ENCODE data around the gene FAXDC2.

FAXDC2 gene

DNA sequence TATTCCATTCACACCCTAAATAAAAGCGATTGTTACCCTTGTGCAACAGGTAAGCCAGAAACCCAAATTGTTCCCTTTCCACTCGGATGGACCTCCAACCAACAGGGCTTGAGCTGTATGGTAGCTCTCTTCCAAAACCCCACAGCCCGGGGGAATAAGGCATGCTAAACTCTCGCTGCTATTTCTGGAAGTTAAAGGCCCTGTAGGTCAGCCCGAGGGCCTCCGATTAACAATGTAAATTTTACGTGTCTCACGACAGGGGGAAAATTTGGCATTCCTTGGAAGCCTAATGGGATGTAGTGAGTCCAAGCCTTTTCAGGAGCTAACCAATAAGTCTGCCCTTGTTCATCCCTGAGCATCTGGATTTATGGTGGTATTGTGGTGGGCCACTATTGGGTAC, 34.0 kb upstream of the FAXDC2 start:
- H3K27me3 ChIP-seq (ENCODE audit: control insufficient read depth in 5 of 5, insufficient read depth in 4 of 5, low read length in 5 of 5) = no peaks in the 10 kb centered on the region

DNA sequence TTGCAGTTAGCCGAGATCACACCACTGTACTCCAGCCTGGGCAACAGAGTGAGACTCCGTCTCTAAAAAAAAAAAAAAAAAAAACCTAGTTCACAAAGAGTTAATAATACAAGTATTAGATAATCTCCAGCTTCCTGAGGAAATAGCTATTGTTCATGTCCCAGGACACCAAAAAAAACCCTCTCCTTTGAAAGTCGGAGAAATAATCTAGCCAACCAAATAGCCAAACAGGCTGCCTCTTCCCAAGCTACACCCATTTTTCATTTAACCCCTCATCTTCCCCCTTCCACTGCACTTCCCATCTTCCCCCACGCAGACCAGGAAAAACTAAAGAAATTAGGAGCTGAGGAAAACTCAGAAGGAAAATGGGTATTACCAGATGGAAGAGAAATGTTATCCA, 31.6 kb upstream of the FAXDC2 start:
- Histone ChIP-seq H3K4me1 (ENCODE audit: control insufficient read depth in 5 of 5, insufficient read depth in 5 of 5, low read length in 5 of 5) (peaks cover 0 to 12% (median 0%) of the 10 kb centered on the region in 5 donors), H3K9me3 (ENCODE audit: control insufficient read depth in 5 of 5, low read length in 5 of 5) (peaks cover 16 to 34% (median 28%) of the 10 kb centered on the region in 5 donors), H3K9ac (ENCODE audit: low read length in 5 of 5) (no peak overlapping the region), H3K36me3 (ENCODE audit: control insufficient read depth in 5 of 5, insufficient read depth in 5 of 5, low read length in 5 of 5) (peaks cover 8 to 30% (median 21%) of the 10 kb centered on the region in 5 donors), H3K4me3 (ENCODE audit: low read depth in 1 of 5, low read length in 5 of 5) (peak overlapping the region in 1 of 5 donors; percentile 6), H3K27ac (ENCODE audit: low read depth, low read length) (no peak overlapping the region), H3K27me3 (ENCODE audit: control insufficient read depth in 5 of 5, insufficient read depth in 4 of 5, low read length in 5 of 5) (no peaks in the 10 kb centered on the region)

More for the DNA sequence above, 34.0 kb upstream of the FAXDC2 start:
- H3K4me1 ChIP-seq (ENCODE audit: control insufficient read depth in 5 of 5, insufficient read depth in 5 of 5, low read length in 5 of 5) = peaks cover 0 to 12% (median 0%) of the 10 kb centered on the region in 5 donors
- H3K9ac ChIP-seq (ENCODE audit: low read length in 5 of 5) = no peak overlapping the region
- H3K9me3 ChIP-seq (ENCODE audit: control insufficient read depth in 5 of 5, low read length in 5 of 5) = peaks cover 10 to 24% (median 19%) of the 10 kb centered on the region in 5 donors
- no peak overlapping the region for H3K4me3 ChIP-seq (ENCODE audit: low read depth in 1 of 5, low read length in 5 of 5)
- H3K36me3 ChIP-seq (ENCODE audit: control insufficient read depth in 5 of 5, insufficient read depth in 5 of 5, low read length in 5 of 5) = peaks cover 29 to 45% (median 37%) of the 10 kb centered on the region in 5 donors
- no peak overlapping the region for H3K27ac ChIP-seq (ENCODE audit: low read depth, low read length)

DNA sequence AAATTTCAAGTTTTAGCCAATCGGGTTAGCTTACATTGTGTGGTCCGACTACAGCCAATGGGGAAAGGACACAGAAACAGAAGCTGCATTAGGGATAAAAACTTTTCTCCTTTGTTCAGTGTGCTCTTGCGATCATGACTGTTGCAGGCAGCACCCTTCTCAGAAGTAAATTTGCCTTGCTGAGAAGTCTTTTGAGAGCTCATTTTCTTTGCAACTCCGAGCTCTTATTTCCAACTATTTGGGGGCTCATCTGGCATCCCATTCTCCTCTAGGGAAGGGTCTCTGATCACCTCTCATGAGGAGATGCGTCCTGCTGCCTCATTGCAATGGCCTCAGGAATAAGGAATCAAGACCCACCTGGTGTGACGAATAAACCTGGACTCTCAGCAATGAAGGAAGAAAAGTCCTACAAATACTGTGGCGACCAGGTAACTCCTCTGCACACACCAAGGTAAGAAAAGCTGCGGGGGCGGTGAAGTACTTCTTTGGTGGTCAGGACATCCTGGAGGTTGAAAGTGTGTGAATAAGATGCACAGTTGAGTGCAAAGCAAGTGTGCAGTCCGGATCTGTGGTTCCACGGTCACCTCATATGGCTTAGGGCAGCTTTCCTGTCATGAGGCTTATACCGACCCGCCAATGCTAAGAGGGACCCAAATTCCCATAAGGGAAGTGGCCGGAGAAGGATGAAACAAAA, 28.4 kb upstream of the FAXDC2 start:
- Histone ChIP-seq H3K9ac (ENCODE audit: low read length in 5 of 5) (no peak overlapping the region), H3K36me3 (ENCODE audit: control insufficient read depth in 5 of 5, insufficient read depth in 5 of 5, low read length in 5 of 5) (peaks cover 18 to 42% (median 35%) of the 10 kb centered on the region in 5 donors), H3K4me1 (ENCODE audit: control insufficient read depth in 5 of 5, insufficient read depth in 5 of 5, low read length in 5 of 5) (peaks cover 0 to 12% (median 0%) of the 10 kb centered on the region in 5 donors), H3K27ac (ENCODE audit: low read depth, low read length) (no peak overlapping the region), H3K9me3 (ENCODE audit: control insufficient read depth in 5 of 5, low read length in 5 of 5) (peaks cover 5 to 15% (median 10%) of the 10 kb centered on the region in 5 donors), H3K4me3 (ENCODE audit: low read depth in 1 of 5, low read length in 5 of 5) (no peak overlapping the region), H3K27me3 (ENCODE audit: control insufficient read depth in 5 of 5, insufficient read depth in 4 of 5, low read length in 5 of 5) (no peaks in the 10 kb centered on the region)

DNA sequence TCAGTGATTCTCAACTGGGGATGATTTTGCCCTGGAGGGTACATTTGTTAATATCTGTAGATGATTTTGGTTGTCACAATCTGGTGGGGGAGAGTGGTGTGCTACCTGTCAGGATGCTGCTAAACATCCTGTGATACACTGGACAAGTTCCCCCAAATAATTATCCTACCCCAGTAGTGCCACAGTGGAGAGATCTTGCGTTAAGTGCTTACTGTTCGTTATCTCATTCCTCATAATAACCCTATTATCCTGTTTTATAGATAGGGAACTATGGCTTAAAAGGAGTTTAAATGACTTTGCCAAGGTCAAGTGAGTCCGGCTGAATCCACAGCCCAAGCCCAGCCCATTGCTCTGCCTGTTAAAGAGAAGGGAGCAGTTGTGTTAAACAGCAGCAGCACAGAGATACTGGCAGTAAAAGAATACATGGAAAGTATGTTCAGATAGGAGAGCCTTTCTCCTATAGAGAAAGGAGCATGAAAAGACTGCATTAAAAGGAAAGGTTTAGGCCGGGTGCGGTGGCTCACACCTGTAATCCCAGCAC, 23.5 kb upstream of the FAXDC2 start:
- H3K9me3 ChIP-seq (ENCODE audit: control insufficient read depth in 5 of 5, low read length in 5 of 5) = peaks cover 4 to 8% (median 5%) of the 10 kb centered on the region in 5 donors
- H3K27ac ChIP-seq (ENCODE audit: low read depth, low read length) = no peak overlapping the region
- H3K36me3 ChIP-seq (ENCODE audit: control insufficient read depth in 5 of 5, insufficient read depth in 5 of 5, low read length in 5 of 5) = peaks cover 42 to 70% (median 66%) of the 10 kb centered on the region in 5 donors
- H3K4me3 ChIP-seq (ENCODE audit: low read depth in 1 of 5, low read length in 5 of 5) = no peak overlapping the region
- no peaks in the 10 kb centered on the region for H3K27me3 ChIP-seq (ENCODE audit: control insufficient read depth in 5 of 5, insufficient read depth in 4 of 5, low read length in 5 of 5)
- peak overlapping the region in 1 of 5 donors; percentile 14 for H3K9ac ChIP-seq (ENCODE audit: low read length in 5 of 5)
- H3K4me1 ChIP-seq (ENCODE audit: control insufficient read depth in 5 of 5, insufficient read depth in 5 of 5, low read length in 5 of 5) = peaks cover 0 to 2% (median 1%) of the 10 kb centered on the region in 5 donors

DNA sequence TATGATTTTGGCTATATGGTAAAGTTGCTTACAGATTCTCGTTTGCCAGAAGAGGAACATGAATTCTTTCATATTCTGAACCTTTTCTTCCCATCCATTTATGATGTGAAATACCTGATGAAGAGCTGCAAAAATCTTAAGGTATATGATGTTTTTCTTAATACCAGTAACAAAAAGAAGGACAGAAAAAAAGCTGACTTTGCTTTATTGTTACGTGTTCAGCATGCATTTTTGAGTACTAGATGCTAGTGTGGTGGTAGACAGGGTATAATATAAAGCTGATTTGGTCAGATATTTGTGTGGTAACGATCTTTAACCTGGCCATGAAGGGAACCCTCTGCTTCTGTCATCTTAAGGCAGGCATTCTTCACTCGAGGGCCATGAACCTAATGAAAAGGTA, 21.3 kb upstream of the FAXDC2 start:
- Histone ChIP-seq H3K9me3 (ENCODE audit: control insufficient read depth in 5 of 5, low read length in 5 of 5) (no peaks in the 10 kb centered on the region), H3K9ac (ENCODE audit: low read length in 5 of 5) (no peak overlapping the region), H3K27ac (ENCODE audit: low read depth, low read length) (no peak overlapping the region), H3K36me3 (ENCODE audit: control insufficient read depth in 5 of 5, insufficient read depth in 5 of 5, low read length in 5 of 5) (peaks cover 48 to 75% (median 61%) of the 10 kb centered on the region in 5 donors), H3K27me3 (ENCODE audit: control insufficient read depth in 5 of 5, insufficient read depth in 4 of 5, low read length in 5 of 5) (no peaks in the 10 kb centered on the region), H3K4me3 (ENCODE audit: low read depth in 1 of 5, low read length in 5 of 5) (no peak overlapping the region), H3K4me1 (ENCODE audit: control insufficient read depth in 5 of 5, insufficient read depth in 5 of 5, low read length in 5 of 5) (peaks cover 0 to 9% (median 8%) of the 10 kb centered on the region in 5 donors)

DNA sequence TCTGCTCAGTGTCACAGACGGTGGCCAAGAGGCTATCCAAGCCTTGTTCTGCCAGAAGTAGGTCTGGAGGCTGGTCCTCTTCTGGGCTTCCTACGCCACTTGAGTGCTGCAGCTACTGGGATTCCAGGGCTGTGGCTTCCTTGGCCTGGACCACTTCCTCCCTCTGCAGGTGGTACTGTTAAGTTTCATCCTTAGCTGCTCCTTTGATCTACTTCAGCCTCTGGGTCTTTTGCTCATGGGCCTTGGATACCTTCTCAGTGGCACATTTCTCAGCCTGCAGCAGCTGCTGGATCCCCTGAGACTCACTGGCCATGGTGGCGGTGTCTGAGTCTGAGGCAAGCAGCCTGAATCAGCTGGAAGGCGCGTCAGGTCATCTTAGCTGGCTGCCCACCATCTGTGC, 18.3 kb upstream of the FAXDC2 start:
- H3K4me1 ChIP-seq (ENCODE audit: control insufficient read depth in 5 of 5, insufficient read depth in 5 of 5, low read length in 5 of 5) = peaks cover 0 to 12% (median 8%) of the 10 kb centered on the region in 5 donors
- no peaks in the 10 kb centered on the region for H3K27me3 ChIP-seq (ENCODE audit: control insufficient read depth in 5 of 5, insufficient read depth in 4 of 5, low read length in 5 of 5)
- peaks cover 37 to 67% (median 52%) of the 10 kb centered on the region in 5 donors for H3K36me3 ChIP-seq (ENCODE audit: control insufficient read depth in 5 of 5, insufficient read depth in 5 of 5, low read length in 5 of 5)
- H3K9me3 ChIP-seq (ENCODE audit: control insufficient read depth in 5 of 5, low read length in 5 of 5) = no peaks in the 10 kb centered on the region
- H3K9ac ChIP-seq (ENCODE audit: low read length in 5 of 5) = peak overlapping the region in 1 of 5 donors; percentile 30
- no peak overlapping the region for H3K27ac ChIP-seq (ENCODE audit: low read depth, low read length)
- H3K4me3 ChIP-seq (ENCODE audit: low read depth in 1 of 5, low read length in 5 of 5) = no peak overlapping the region

DNA sequence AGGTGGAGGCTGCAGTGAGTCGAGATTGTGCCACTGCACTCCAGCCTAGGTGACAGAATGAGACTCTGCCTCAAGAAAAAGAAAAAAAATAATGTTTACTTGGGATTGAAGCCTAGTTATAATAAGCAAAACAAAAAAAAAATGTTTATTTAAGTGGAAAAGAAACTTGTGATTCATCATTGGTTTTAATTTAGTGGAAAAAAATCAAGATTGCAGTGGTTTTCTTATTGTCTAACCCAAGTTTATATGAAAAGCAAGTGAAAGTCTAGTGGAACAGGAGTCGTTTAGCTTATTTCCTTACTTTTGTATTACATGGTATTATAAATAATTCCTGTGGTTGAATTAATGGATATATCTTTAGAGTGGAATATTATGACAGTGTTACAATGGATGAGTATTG, 16.4 kb upstream of the FAXDC2 start:
- no peak overlapping the region for H3K27ac ChIP-seq (ENCODE audit: low read depth, low read length)
- no peak overlapping the region for H3K4me3 ChIP-seq (ENCODE audit: low read depth in 1 of 5, low read length in 5 of 5)
- H3K36me3 ChIP-seq (ENCODE audit: control insufficient read depth in 5 of 5, insufficient read depth in 5 of 5, low read length in 5 of 5) = peaks cover 25 to 55% (median 41%) of the 10 kb centered on the region in 5 donors
- no peaks in the 10 kb centered on the region for H3K9me3 ChIP-seq (ENCODE audit: control insufficient read depth in 5 of 5, low read length in 5 of 5)
- peaks cover 3 to 27% (median 20%) of the 10 kb centered on the region in 5 donors for H3K4me1 ChIP-seq (ENCODE audit: control insufficient read depth in 5 of 5, insufficient read depth in 5 of 5, low read length in 5 of 5)
- H3K27me3 ChIP-seq (ENCODE audit: control insufficient read depth in 5 of 5, insufficient read depth in 4 of 5, low read length in 5 of 5) = no peaks in the 10 kb centered on the region
- no peak overlapping the region for H3K9ac ChIP-seq (ENCODE audit: low read length in 5 of 5)

DNA sequence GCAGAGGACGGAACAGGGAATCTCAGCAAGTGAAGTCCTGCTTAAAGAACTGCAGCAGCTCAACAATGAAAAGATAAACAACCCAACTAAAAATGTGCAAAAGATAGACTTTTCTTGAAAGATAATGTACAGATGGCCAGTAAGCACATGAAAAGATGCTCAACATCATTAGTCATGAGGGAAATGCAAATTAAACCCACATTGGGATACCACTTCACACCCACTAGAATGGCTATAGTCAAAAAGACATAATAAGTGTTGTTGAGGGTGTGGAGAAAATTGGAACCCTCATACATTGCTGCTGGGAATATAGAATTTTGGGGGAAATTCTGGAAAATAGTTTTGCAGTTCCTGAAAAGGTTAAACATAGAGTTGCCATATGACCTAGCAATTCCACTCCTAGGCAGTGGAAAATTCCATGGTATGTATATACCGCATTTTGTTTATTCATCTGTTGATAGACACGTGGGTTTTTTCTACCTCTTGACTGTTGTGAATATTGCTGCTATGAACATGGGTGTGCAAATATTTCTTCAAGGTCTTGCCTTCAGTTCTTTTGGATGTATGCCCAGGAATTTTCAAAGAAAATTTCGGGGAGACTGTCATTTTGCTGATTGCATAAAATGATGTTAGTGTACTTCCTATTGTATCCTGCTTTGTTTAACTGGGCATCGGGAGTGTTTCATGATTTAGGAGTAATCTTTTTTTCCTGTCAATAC, 15.2 kb upstream of the FAXDC2 start:
- Histone ChIP-seq H3K4me3 (ENCODE audit: low read depth in 1 of 5, low read length in 5 of 5) (no peak overlapping the region), H3K9me3 (ENCODE audit: control insufficient read depth in 5 of 5, low read length in 5 of 5) (no peaks in the 10 kb centered on the region), H3K9ac (ENCODE audit: low read length in 5 of 5) (no peak overlapping the region), H3K27me3 (ENCODE audit: control insufficient read depth in 5 of 5, insufficient read depth in 4 of 5, low read length in 5 of 5) (no peaks in the 10 kb centered on the region), H3K4me1 (ENCODE audit: control insufficient read depth in 5 of 5, insufficient read depth in 5 of 5, low read length in 5 of 5) (peaks cover 5 to 38% (median 30%) of the 10 kb centered on the region in 5 donors), H3K27ac (ENCODE audit: low read depth, low read length) (no peak overlapping the region), H3K36me3 (ENCODE audit: control insufficient read depth in 5 of 5, insufficient read depth in 5 of 5, low read length in 5 of 5) (peaks cover 17 to 45% (median 32%) of the 10 kb centered on the region in 5 donors)

DNA sequence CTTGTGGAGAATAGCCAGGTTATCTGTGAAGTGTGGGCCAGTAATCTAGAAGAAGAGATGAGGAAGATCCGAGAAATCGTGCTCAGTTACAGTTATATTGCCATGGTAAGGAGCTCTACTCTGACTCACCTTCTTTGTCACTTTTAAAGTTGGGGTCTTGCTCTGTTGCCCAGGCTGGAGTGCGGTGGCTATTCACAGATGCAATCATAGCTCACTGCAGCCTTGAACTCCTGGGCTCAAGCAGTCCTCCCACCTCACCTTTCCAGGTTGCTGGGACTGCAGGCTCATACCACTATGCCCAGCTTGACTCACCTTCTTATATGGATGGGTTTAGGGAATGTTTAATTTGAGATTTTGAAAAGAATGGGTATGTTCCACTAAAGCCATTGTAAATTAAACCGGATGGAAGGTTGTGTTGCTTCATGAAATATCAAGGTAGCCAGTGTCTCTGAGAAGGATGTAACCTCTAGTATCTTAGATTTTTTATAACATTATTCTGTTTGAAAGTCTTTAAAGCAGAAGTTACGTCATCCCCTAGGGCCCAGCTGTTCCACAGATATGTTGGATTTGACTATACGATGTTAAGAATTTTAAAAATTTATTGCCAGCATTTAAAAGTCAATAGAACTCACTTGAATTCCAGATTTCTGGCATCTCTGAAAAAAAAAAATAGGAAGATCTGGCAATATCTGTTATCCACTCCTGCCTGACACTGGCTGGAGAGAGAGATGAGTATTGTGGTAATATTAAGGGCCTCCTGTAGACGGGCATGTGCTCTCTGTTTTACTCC, 13.1 kb upstream of the FAXDC2 start:
- Histone ChIP-seq H3K9me3 (ENCODE audit: control insufficient read depth in 5 of 5, low read length in 5 of 5) (no peaks in the 10 kb centered on the region), H3K4me1 (ENCODE audit: control insufficient read depth in 5 of 5, insufficient read depth in 5 of 5, low read length in 5 of 5) (peaks cover 10 to 50% (median 44%) of the 10 kb centered on the region in 5 donors), H3K36me3 (ENCODE audit: control insufficient read depth in 5 of 5, insufficient read depth in 5 of 5, low read length in 5 of 5) (peaks cover 13 to 34% (median 23%) of the 10 kb centered on the region in 5 donors), H3K27me3 (ENCODE audit: control insufficient read depth in 5 of 5, insufficient read depth in 4 of 5, low read length in 5 of 5) (no peaks in the 10 kb centered on the region), H3K27ac (ENCODE audit: low read depth, low read length) (peak overlapping the region; percentile 19), H3K4me3 (ENCODE audit: low read depth in 1 of 5, low read length in 5 of 5) (no peak overlapping the region), H3K9ac (ENCODE audit: low read length in 5 of 5) (no peak overlapping the region)

All from subcutaneous abdominal adipose tissue (tissue), 5 donors.